ENCODE results near the gene GABBR2.
"Not testable (repeated sequence)": the region's sequence is repeated elsewhere in the genome, so short reads cannot be mapped to it uniquely, and the experiment has no call there.

Gene GABBR2

GRCh38 chr9:98590101-98590500 is 118.6 kb downstream of the GABBR2 start:
- no peak for TF ChIP-seq JUND (IDR thresholded peaks at IDR 0.05; ENCODE audit: low read depth)
- in situ Hi-C loops (cut with HindIII; ENCODE audit: low pct_unique_long_range_greater_than_20kb, low sequenced_read_pairs): no loop called here
- no peak for DNase-seq (ENCODE audit: low read depth in 1 of 2, low spot score in 1 of 2)

GRCh38 chr9:98589102-98589501 is 119.6 kb downstream of the GABBR2 start:
- in situ Hi-C loops (cut with HindIII; ENCODE audit: low pct_unique_long_range_greater_than_20kb, low sequenced_read_pairs): no loop called here
- no peak for DNase-seq (ENCODE audit: low read depth in 1 of 2, low spot score in 1 of 2)
- TF ChIP-seq JUND (IDR thresholded peaks at IDR 0.05; ENCODE audit: low read depth): no peak

GRCh38 chr9:98584853-98585438 is 123.8 kb downstream of the GABBR2 start:
- in situ Hi-C loops (cut with HindIII; ENCODE audit: low pct_unique_long_range_greater_than_20kb, low sequenced_read_pairs); DNase-seq (ENCODE audit: low read depth in 1 of 2, low spot score in 1 of 2): not testable (repeated sequence)

- TF ChIP-seq JUND (IDR thresholded peaks at IDR 0.05; ENCODE audit: low read depth): no peak
- in situ Hi-C loops (cut with HindIII; ENCODE audit: low pct_unique_long_range_greater_than_20kb, low sequenced_read_pairs): no loop called here
- no peak for DNase-seq (ENCODE audit: low read depth in 1 of 2, low spot score in 1 of 2)
Observed at GRCh38 chr9:98584059-98584458, 124.7 kb downstream of the GABBR2 start.

- in situ Hi-C loops (cut with HindIII; ENCODE audit: low pct_unique_long_range_greater_than_20kb, low sequenced_read_pairs): no loop called here
- no peak for DNase-seq (ENCODE audit: low read depth in 1 of 2, low spot score in 1 of 2)
- no peak for TF ChIP-seq JUND (IDR thresholded peaks at IDR 0.05; ENCODE audit: low read depth)
Observed at GRCh38 chr9:98583417-98583816, 125.3 kb downstream of the GABBR2 start.

GRCh38 chr9:98580956-98581355 is 127.8 kb downstream of the GABBR2 start:
- in situ Hi-C loops (cut with HindIII; ENCODE audit: low pct_unique_long_range_greater_than_20kb, low sequenced_read_pairs): no loop called here
- no peak for TF ChIP-seq JUND (IDR thresholded peaks at IDR 0.05; ENCODE audit: low read depth)
- no peak for DNase-seq (ENCODE audit: low read depth in 1 of 2, low spot score in 1 of 2)

GRCh38 chr9:98579700-98580099 is 129.0 kb downstream of the GABBR2 start:
- no peak for DNase-seq (ENCODE audit: low read depth in 1 of 2, low spot score in 1 of 2)
- in situ Hi-C loops (cut with HindIII; ENCODE audit: low pct_unique_long_range_greater_than_20kb, low sequenced_read_pairs): no loop called here
- no peak for TF ChIP-seq JUND (IDR thresholded peaks at IDR 0.05; ENCODE audit: low read depth)

- in situ Hi-C loops (cut with HindIII; ENCODE audit: low pct_unique_long_range_greater_than_20kb, low sequenced_read_pairs): no loop called here
- TF ChIP-seq JUND (IDR thresholded peaks at IDR 0.05; ENCODE audit: low read depth): no peak
- DNase-seq (ENCODE audit: low read depth in 1 of 2, low spot score in 1 of 2): no peak
Observed at GRCh38 chr9:98577446-98577845, 131.3 kb downstream of the GABBR2 start.

GRCh38 chr9:98576859-98577258 is 131.9 kb downstream of the GABBR2 start:
- no peak for DNase-seq (ENCODE audit: low read depth in 1 of 2, low spot score in 1 of 2)
- TF ChIP-seq JUND (IDR thresholded peaks at IDR 0.05; ENCODE audit: low read depth): no peak
- in situ Hi-C loops (cut with HindIII; ENCODE audit: low pct_unique_long_range_greater_than_20kb, low sequenced_read_pairs): no loop called here

GRCh38 chr9:98576354-98576753 is 132.4 kb downstream of the GABBR2 start:
- no peak for DNase-seq (ENCODE audit: low read depth in 1 of 2, low spot score in 1 of 2)
- in situ Hi-C loops (cut with HindIII; ENCODE audit: low pct_unique_long_range_greater_than_20kb, low sequenced_read_pairs): no loop called here
- TF ChIP-seq JUND (IDR thresholded peaks at IDR 0.05; ENCODE audit: low read depth): no peak

GRCh38 chr9:98575379-98576346 is 133.1 kb downstream of the GABBR2 start:
- no peak for DNase-seq (ENCODE audit: low read depth in 1 of 2, low spot score in 1 of 2)

GRCh38 chr9:98573749-98574278 is 134.9 kb downstream of the GABBR2 start:
- in situ Hi-C loops (cut with HindIII; ENCODE audit: low pct_unique_long_range_greater_than_20kb, low sequenced_read_pairs): no loop called here
- TF ChIP-seq JUND (IDR thresholded peaks at IDR 0.05; ENCODE audit: low read depth): no peak
- no peak for DNase-seq (ENCODE audit: low read depth in 1 of 2, low spot score in 1 of 2)

More at GRCh38 chr9:98575379-98576346, 133.1 kb downstream of the GABBR2 start:
- in situ Hi-C loops (cut with HindIII; ENCODE audit: low pct_unique_long_range_greater_than_20kb, low sequenced_read_pairs): no loop called here
- TF ChIP-seq JUND (IDR thresholded peaks at IDR 0.05; ENCODE audit: low read depth): no peak

- TF ChIP-seq JUND (IDR thresholded peaks at IDR 0.05; ENCODE audit: low read depth): no peak
- in situ Hi-C loops (cut with HindIII; ENCODE audit: low pct_unique_long_range_greater_than_20kb, low sequenced_read_pairs): no loop called here
- no peak for DNase-seq (ENCODE audit: low read depth in 1 of 2, low spot score in 1 of 2)
Observed at GRCh38 chr9:98572796-98573195, 135.9 kb downstream of the GABBR2 start.

Measured in T47D (cell line).